GM12865 (cell line): Measurements from ENCODE around the gene ADAM15.

Experiments
- DNase-seq: peaks from one replicate; pipeline ENCODE4 v3.0.0; 2010; ENCODE audit warnings: low read depth
- H3K4me3 ChIP-seq: 2 replicates; pipeline ENCODE4 v1.5.1; 2011; ENCODE audit warnings: mild to moderate bottlenecking, low read depth, low read length, control low read depth
- CTCF ChIP-seq: IDR thresholded peaks from 2 replicates; pipeline ENCODE4 v1.5.1; 2011; ENCODE audit warnings: low read length, control low read depth, low read depth, inconsistent platforms; ENCODE audit not compliant: insufficient read depth; ENCODE audit errors: missing control alignments

Gene ADAM15

DNA sequence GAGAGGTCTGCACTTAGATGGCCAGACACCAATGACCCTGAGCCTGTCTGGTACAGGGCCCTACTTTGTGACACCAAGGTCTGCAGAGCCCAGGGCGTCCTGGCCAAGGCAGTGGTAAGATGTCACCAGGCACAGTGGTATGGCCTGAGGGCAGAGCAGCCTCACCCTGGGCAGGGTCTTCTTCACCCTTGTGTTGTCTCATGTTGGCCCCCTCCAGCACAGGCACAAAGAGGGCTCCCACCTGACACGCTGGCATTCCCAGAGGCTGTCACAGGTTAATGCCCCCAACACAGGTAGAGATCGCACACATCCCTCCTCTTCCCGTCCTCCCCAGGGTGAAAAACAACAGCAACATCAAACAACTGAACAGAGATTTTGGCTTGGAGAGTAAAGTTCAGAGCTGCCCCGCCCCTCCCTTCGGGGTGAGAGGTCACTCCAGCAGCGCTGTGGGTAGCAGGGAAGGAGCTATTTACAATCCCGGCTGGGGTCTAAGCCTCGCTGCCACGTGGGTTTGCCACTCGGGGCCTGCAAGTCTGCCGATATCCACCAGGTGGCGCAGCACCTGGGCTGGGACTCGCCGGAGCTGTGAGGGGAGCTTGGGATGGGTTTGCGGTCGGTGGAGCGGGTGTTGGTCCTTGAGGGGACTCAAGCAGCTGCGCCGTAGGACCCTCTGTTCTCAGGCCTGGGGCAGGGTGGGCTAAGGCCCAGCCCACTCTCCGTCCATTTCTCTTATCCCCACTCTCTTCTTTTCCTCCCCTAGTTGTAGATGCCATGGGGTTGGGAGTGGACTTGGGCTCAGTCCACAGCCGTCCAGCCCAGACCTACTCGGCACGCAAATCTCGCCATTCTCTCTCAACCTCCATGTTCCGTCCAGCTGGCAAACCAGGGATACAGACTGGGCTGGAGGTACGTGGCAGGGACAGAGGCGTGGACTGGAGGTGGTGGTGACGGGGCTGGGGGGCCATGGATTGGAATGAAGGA is 40.2 kb downstream of the ADAM15 start:
- no peak overlapping the region for H3K4me3 ChIP-seq
- DNase-seq = peak; percentile 76
- TF ChIP-seq CTCF = peak; percentile 98

GRCh38 chr1:155092131-155092530 is 41.0 kb downstream of the ADAM15 start:
- no peak for TF ChIP-seq CTCF
- no peak for DNase-seq
- no peak overlapping the region for H3K4me3 ChIP-seq

- no peak for TF ChIP-seq CTCF
- no peak for DNase-seq
Measured at GRCh38 chr1:155092641-155093040, 41.5 kb downstream of the ADAM15 start.

DNA sequence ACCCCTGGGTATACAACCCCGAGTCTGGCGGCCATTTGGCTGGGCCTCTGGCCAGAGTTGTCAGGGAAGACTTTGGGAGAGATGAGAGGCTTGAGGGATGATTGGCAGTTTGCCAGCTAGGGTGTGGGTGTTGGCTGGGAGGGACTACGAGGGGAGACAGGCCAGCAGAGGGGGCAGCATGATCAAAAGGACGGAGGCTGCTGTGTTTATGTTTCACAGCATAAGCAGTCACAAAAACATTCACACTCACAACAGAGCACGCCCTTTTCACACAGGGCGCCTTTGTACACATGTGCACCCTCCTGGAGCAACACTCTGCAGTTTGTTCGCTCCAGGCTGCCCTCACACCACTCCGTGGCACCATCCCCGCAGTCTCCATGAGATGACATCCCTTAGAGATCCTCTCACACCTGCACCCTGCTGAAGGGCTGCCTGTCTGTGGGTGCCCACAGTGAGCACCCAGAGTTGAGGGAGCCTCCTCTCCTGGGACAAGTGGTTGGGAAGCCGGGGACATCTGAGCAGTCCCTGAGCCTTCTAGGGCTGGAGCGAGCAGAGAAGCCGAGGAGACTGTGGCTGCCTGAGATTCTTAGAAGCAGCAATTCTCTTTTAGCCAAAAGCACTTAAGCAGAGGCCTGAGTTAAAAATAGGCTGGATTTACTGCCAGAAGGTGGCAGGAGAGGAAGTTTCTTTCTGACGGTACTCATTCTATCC is 43.0 kb downstream of the ADAM15 start:
- no peak for DNase-seq

More at GRCh38 chr1:155092641-155093040, 41.5 kb downstream of the ADAM15 start:
- H3K4me3 ChIP-seq = no peak overlapping the region

GRCh38 chr1:155094622-155094948 is 43.5 kb downstream of the ADAM15 start:
- TF ChIP-seq CTCF = no peak
- H3K4me3 ChIP-seq = no peak overlapping the region
- DNase-seq = no peak

More for the DNA sequence above, 43.0 kb downstream of the ADAM15 start:
- peak; percentile 24 for TF ChIP-seq CTCF
- no peak overlapping the region for H3K4me3 ChIP-seq

DNA sequence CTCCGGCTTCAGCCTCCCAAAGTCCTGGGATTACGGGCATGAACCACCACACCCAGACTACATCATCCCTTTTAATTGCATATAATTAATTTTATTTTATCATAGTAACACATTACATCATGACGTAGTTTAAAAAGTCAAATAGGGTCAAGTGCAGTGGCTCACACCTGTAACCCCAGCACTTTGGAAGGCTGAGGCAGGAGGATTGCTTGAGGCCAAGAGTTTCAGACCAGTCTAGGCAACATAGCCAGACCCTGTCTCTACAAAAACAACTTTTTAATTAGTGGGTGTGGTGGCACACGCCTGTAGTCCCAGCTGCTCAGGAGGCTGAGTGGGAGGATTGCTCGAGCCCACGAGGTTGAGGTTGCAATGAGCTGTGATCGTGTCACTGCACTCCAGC is 48.2 kb downstream of the ADAM15 start:
- DNase-seq = no peak
- H3K4me3 ChIP-seq = no peak overlapping the region

More for the DNA sequence above, 48.2 kb downstream of the ADAM15 start:
- no peak for TF ChIP-seq CTCF
